Stimulated activated CD4-positive, alpha-beta T cell treated with anti-CD3 and anti-CD28 coated beads, Interleukin-15, amount 100 ng/mL, for 24 hours (primary cell): ENCODE data around the gene SLC29A1.
"Not testable (repeated sequence)": the region's sequence is repeated elsewhere in the genome, so short reads cannot be mapped to it uniquely, and the experiment has no call there.

ENCODE experiments used
- DNase-seq: peaks from one replicate; pipeline ENCODE4 v3.0.0-alpha.2; 2020

Gene SLC29A1

GRCh38 chr6:44196351-44196750 is 27.0 kb upstream of the SLC29A1 start:
- not testable (repeated sequence) for DNase-seq

DNA sequence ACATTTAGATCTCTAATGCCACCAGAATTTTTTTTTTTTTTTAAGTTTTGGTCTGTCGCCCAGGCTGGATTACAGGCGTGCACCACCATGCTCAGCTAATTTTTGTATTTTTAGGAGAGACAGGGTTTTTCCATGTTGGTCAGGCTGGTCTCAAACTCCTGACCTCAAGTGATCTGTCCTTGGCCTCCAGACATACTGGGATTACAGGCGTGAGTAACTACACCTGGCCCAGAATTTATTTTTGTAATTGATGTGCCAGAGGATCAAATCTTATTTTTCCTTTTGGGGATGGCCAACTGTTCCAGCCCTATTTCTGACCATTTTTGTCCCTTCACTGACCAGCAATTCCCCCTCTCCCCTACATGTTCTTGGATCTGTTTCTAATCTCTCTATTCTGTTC is 24.7 kb upstream of the SLC29A1 start:
- DNase-seq: no peak

GRCh38 chr6:44199883-44200282 is 23.5 kb upstream of the SLC29A1 start:
- DNase-seq: no peak

DNA sequence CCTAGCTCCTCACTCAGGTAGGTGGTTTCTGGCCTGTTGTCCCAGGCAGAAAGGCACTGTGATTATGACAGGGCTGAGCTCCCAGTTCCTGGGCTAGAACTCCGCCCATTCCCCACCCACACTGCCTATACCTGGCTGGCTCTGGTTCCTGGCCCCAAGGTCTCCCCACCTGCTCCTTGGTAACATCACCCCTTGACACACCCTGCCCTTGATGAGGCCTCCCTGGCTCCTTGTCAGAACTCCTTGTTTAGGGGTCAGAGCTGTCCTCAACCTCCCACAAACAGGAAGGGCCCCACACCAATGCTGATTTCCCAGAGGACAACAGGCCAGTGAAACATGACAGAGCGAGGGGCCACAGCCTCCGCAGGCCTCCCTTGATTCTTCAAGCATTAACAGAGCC is 22.2 kb upstream of the SLC29A1 start:
- DNase-seq: no peak

DNA sequence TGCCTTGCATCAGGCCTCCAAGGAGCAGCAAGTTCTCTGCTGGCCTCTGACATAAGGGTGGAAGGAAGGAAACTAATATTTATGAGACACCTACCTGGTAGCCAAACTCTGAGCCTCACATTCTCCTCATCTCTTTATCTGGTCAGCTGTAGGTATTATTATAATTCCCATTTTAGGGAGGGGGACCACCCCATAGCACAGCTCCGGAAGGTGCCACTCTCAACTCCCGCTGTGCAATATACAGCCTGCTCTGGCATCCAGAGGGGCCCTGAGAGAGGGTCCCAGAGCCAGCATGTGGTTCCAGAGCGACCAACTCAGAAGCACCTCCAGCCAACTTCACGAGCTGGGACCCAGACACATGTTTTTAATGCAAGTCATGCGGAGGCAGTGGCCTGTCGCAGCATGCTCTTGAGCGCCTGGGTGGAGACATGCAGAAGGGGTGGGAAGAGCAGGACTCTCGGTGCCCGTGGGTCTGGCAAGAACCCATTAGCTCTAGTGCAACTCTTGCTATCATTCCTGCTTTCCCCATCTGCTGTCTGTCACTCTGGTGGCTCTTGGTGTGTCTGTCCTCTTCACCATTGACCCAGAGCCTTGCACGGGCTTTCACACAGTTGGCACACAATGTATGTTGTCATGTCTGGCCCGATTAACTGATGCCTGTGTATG is 21.6 kb upstream of the SLC29A1 start:
- no peak for DNase-seq

- DNase-seq: no peak
These were observed 20.9 kb upstream of the SLC29A1 start for GRCh38 chr6:44202332-44202971.

DNA sequence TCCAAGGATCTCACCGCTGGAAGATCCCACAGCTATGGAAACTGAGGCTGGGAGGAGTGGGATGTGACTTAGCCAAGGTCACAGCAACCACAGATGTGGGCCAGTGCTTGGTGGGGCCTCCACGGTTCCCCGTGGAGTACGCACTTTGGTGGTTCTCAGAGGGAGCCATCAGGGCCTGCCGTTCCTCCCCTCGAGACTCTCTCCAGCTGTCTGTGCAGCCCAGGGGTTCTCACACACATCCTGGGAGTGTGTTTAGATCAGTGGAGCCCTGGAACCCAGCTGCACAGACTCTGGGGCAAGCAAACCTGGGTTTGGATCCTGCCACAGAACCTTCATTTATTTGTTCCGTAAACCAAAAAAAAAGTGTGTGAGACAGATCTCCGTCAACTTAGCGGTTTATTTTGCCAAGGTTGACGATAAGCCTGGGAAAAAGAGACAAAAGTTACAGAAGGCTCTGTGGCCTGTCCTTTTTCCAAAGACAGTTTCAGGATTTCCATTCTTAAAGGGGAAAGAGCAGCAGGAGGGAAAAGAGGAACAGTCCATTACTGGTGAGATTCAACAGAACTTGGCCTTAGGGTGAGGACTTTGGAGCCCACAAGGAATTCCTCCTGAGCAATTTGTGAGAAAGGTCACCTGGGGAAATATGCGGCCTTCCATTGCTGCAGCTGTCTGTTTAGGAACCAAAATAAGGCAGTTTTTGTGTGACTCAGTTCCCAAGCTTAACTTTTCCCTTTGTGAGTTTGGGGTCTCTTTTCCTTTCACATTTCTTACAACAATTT is 20.2 kb upstream of the SLC29A1 start:
- DNase-seq: no peak

DNA sequence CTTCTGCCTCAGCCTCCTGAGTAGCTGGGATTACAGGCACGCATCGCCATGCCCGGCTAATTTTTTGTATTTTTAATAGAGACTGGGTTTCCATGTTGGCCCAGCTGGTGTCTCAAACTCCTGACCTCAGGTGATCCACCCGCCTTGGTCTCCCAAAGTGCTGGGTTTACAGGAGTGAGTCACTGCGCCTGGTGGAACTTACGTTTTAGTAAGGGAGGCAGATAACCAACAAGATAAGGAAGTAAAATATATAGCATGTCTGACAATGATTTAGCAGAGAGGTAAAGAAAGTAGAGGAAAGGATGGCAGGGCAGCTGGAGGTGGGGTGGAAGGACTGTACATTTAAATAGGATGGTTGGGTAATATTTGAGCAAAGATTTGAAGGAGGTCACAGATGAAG is 19.4 kb upstream of the SLC29A1 start:
- DNase-seq: no peak

GRCh38 chr6:44207966-44208365 is 15.4 kb upstream of the SLC29A1 start:
- DNase-seq: no peak

DNA sequence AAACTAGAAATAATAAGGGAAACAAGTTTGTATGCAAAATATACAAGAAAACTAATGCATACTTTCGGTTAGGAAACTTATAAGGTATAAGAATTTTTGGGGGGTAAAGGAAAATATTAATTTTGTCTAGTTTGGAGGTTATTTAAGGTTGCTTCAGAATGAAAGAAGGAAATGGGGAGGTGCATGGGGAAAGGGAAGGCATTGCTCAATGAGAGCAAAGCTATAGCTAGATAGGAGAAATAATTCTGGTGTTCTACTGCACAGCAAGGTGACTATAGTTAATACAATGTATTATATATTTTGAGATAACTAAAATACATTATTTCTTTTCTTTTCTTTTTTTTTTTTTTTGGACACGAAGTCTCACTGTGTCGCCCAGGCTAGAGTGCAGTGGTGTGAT is 12.1 kb upstream of the SLC29A1 start:
- DNase-seq: no peak

DNA sequence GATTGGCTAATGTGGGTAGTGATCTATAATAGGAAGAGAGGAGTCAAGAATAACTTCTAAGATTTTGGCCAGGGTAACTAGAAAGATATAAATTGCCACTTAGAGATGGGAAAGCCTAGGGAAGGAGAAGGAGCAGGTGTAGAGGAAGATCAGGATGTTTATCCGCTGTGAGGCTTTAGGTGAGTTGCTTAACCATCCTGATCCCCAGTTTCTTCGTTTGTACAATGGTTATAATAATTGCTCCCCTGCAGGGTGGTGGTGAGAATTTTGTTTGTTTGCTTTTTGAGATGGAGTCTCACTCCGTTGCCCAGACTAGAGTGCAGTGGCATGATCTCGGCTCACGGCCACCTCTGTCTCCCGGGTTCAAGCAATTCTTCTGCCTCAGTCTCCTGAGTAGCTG is 9.1 kb upstream of the SLC29A1 start:
- DNase-seq: no peak

GRCh38 chr6:44216677-44217331 is 6.6 kb upstream of the SLC29A1 start, which contains the start of gene MYMX:
MYMX (plus strand) TSS chr6:44216926; CDS start chr6:44217472, 546 bp downstream.
- no peak for DNase-seq

DNA sequence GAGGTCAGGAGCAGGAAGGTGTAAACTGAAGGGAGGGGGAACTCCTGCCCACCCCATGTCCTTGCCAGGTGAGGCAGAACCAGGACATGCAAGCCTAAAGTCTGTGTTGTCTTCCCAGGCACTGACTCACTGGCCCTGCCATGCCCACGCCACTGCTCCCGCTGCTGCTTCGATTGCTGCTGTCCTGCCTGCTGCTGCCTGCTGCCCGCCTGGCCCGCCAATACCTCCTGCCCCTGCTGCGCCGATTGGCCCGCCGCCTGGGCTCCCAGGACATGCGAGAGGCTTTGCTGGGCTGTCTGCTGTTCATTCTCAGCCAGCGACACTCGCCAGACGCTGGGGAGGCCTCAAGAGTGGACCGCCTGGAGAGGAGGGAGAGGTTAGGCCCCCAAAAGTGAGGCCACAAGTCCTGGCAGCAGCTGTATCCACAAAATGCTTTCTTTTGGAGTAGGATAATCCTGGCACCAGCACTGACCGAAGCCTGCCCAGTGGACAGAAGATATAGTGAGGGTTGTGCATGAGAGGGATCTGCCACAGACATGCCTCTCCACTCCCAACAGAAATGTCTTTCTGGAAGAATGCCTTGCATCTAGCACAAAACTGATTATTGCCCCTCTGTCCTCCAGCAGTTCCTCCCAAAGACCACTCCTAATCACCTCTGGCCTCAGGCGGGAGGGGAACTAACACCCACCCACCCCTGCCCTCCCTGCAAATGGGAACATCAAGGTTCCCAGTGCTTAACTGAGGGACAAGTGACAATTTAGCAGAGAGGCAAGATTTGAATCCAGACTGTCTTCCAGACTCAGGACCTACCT is 5.9 kb upstream of the SLC29A1 start:
- no peak for DNase-seq

GRCh38 chr6:44219053-44219814 is 4.2 kb upstream of the SLC29A1 start:
- peak; percentile 54 for DNase-seq

GRCh38 chr6:44219815-44220784 is 3.3 kb upstream of the SLC29A1 start:
- no peak for DNase-seq

GRCh38 chr6:44220913-44221290 is 2.5 kb upstream of the SLC29A1 start:
- no peak for DNase-seq

DNA sequence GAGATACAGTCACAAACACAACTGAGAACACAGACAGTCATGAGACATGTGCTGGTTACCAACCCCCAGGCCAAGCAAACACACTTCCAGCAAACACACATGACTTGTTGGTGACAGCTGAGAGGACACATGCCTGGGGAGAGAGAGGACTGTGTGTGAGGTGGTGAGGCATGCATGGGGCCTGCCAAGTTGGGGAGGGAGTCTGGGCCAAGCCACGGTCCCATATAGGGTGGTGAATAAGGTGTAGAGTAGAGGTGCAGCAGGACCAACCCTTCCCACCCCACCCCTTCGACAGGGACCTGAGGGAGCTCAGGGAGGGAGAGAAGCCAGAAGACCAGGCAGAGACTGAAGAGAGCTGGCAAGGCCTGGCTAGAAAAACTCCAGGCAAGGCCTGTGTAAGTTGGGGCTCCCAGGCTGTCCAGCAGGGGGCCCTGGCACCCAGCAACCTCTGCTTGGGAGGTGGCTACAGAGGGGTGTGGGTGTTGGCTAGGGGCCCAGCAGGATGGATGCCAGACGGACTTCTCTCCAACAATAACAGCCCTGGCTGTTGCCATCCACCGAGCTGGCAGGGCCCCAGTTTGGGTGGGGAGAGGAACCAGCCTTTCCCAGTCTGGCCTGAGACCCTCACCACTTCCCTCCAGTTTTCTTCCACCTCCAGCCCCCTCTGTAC is 2.0 kb upstream of the SLC29A1 start:
- peak; percentile 84 for DNase-seq

DNA sequence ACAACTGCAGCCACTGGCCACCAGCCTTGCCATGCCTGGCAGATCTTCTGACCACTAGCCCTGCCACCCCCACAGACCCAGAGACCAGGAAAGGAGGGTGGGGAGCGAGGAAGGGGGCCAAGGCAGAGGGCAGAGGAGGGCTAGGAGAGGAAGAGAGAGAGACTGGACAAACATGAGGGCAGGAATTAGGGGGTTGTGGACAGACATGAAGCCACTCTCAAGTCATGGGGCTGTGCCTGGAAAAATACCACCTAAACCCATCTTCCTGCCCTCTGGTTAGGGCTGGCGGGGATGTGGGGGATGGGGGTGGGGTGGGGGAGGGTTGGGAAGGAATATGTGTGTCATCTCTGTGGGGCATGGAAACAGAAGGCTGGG is 1.4 kb upstream of the SLC29A1 start:
- DNase-seq: no peak

DNA sequence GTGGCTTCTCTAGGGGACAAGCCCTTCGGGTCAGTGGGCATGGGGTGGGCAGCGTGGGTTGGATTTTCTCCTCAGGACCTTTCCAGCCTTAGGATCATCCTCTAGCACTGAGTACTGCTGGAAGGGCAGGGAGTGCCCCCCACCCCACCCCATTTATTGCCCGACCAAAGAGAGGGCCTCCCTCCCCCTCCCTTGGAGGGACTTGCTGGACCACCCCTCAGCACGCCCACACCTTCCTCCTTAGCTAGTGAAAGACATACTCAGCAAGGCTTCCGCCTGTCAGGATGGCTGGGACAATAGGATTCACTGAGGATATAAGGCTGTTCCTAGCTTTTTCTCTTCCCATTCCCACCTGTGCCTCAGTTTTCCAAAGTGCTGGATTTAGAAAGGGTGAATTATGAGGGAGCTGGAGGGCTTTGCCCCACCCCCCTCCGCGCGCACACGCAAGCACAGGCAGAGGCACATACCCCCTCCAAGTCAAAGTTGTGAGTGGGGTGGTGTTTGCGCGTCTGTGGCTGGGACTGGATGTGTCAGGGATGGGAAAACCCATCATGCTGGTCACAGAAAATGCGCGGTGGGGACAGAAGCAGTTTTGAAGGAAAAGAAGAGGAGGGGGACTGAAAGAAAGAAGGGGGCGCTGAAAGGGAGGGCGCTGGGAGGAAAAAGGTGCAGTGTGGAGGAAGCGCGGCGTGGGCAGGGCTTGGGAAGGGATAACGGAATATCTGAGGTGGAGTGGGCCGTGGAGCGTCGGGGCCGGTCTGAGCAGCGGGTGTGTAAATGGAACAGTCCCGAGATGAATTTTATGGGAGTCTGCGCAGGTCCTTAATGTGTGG is 693 bp upstream of the SLC29A1 start:
- no peak for DNase-seq
